Activated CD8-positive, alpha-beta memory T cell treated with anti-CD3 and anti-CD28 coated beads for 48 hours (primary cell): ENCODE data around the gene IMMT.
A peak's percentile ranks its signal among the peaks of the same experiment; 100 is the strongest.
"Not testable (repeated sequence)": the region's sequence is repeated elsewhere in the genome, so short reads cannot be mapped to it uniquely, and the experiment has no call there.

Experiments used
- DNase-seq, 3 experiments: peaks; one replicate each; pipeline ENCODE4 v3.0.0-alpha.2; 2020; ENCODE audit warnings: low read depth in 2 of 3, low spot score in 2 of 3

The IMMT gene

GRCh38 chr2:86195055-86195807 is at the start of gene IMMT:
Gene IMMT, minus strand, starts transcription at chr2:86195462. Its CDS starts 80 bp downstream, at chr2:86195382.
- peak; percentile 74 to 93 (median 84) for DNase-seq

GRCh38 chr2:86244781-86245180 is 49.5 kb upstream of the IMMT start:
- DNase-seq: not testable (repeated sequence)

DNA sequence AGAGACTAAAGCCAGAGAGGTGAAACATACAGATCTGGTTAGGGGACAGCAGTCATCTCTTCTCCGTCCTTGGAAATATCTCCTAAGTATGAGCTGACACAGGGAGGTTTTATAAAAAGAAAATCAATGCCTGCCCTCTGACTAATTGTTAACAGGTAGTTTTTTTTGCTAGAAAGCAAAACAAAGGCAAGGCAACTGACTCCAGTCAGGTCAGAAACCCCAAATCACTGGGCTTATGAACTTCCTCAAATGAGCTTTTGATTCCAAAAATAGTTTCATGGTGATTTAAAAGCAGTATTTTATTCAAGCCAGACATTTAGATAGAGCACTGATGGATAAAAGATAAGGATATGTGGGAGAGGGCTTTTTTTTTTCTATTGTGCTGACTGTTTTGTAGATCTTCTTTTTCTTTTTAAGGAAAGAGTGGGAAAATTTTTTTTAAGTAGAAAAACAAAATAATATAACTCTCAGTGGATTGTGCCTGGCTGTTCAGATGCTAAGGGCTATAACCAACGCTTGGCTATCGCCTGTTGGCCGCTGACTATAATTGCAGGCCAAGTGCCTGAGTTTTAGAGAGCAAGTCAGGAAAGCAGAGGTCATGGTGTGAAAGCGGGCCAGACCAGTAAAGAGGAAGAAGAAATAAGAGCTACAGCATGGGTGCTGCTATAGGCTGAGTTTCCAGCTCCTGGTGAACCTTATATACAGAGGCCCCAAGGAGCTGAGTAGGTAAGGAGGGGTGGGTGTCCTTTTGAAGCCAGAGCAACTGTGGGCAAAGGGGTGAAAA is 48.9 kb upstream of the IMMT start:
- no peak for DNase-seq

- DNase-seq: no peak
Observed at GRCh38 chr2:86243272-86243671, 48.0 kb upstream of the IMMT start.

GRCh38 chr2:86241611-86242010 is 46.3 kb upstream of the IMMT start:
- no peak for DNase-seq

DNA sequence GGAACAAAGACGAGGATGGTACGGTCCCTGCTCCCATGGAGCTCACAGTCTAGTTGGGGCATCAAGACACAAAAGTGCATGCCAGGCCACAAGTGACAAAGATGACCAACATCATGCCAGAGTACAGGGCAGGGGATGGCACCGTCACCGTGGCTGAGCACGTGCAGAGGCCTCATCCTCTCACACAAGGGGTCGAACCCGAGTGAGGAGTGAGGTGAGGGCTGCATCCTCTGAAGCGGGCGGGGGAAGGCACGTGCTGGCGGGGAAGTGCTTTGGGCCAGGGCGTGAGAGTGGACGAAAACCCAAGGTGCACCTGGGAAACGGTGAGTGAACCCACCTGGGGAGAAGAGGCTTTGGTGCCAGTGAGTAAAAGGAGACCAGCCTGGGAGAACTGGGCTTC is 45.0 kb upstream of the IMMT start:
- no peak for DNase-seq

DNA sequence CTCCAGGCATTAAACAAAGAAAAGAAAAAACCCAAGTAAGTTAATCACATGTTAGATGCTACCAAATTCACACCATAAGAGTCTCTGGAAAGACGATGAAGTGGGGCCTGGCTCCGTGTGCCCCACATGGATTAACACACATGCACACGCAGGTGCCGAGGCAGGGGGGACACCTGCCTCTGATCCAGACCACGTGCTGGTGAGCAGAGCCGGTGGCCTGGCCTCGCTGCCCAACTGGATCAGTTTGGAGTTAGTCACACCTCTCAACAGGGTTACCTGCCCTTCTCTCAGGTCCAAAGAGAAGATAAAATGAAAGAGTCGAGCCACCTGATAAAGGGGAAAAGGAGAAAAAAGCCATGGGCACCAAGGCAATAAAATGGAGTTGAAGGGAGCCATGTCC is 44.5 kb upstream of the IMMT start:
- DNase-seq: no peak

- no peak for DNase-seq
Observed at GRCh38 chr2:86239326-86239725, 44.1 kb upstream of the IMMT start.

GRCh38 chr2:86238354-86238753 is 43.1 kb upstream of the IMMT start:
- no peak for DNase-seq

DNA sequence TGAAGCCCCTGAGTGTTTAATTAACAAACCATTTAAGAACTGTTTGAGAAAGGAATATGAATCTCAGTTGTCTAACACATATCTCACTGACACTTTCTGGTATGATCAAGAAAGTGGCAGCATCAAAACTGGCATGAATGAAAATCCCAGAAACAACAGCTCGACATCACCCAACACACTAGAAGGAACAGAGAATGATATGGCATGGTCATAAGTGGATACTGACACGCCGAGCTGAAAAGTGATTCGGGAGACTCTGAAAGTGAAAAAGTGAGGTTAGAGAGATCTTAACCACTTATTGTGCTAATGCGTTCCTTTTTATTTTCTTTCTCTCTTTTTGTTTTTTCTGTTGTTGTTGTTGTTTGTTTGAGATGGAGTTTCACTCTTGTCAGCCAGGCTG is 41.9 kb upstream of the IMMT start:
- no peak for DNase-seq

GRCh38 chr2:86235196-86235980 is 40.1 kb upstream of the IMMT start:
- no peak for DNase-seq

DNA sequence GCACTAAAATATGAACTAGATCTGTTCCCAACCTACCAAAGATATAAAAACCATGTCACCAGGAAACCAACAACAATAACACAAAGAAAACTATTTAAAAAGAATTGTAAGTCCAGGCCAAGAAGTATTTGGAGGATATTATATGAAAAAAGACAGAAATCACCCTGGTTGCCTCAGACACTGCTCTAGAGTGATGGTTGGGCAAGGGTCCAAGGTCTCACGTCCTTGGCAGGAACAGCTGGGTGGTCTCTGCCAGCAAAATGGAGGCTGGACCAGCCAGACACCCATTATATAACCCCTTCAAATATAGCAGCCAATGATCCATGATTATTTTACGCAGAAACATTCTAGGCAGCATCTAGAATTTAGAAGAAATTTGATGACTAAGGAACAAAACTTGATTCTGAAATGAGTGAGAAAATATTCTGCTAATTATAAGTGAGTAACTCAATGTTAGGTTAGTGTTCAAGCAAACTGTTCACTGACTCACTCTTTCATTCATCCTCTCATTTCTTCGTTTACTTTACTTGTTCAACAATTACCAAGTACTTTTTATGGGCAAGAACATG is 39.4 kb upstream of the IMMT start:
- DNase-seq: no peak

DNA sequence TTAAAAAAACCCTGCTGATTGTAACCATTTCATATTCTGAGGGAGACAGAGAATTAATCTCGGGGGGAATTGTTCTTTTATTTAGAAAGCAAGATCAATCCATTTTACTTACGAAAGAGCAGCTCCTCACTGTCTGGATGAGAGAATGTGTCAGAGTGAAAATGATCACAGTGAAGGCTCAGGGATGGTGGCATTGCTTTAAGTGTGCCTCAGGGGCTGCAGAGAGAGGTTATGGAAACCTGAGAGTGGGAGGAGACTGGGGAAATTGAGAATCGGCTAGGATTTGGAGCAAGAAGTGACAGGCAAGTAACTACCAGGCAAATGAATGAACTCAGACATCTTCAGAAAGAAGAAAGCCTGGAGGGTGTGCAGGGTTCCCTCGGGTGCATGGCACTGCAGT is 38.2 kb upstream of the IMMT start:
- no peak for DNase-seq

GRCh38 chr2:86232910-86233309 is 37.6 kb upstream of the IMMT start:
- no peak for DNase-seq

- no peak for DNase-seq
Observed at GRCh38 chr2:86232373-86232784, 37.1 kb upstream of the IMMT start.

DNA sequence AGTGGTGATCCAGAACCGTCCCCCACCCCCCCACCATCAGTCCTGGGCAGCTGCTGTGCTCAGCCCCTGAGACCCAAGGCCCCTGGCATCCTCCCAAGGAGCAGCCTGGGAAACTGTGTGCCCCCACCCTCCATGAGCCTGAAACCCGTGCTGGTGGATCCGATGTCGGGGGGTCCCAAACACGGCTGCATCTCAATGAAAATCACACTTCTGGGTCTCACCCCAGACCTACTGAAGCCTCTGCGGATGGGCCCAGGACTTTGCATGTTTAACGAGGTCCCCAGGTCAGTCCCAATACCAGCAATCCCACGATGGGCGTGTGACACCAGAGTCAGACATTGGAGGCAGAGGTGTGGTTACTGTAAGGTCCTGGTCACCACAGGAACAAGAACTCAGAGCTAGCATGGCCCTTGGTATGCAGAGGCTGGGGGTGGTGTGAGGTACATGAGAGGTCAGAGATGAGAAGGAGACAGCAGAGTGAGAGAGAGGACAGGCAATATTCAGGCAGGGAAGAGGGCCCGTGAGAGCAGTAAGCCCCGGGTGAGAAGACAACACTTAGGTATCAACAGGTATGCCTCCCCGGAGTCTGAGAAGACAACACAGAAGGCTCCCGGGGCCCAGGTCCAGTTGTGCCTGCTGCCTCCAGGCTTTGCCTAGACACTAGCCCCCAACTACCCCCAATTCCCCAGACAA is 36.6 kb upstream of the IMMT start:
- no peak for DNase-seq

GRCh38 chr2:86230961-86231360 is 35.7 kb upstream of the IMMT start:
- no peak for DNase-seq

DNA sequence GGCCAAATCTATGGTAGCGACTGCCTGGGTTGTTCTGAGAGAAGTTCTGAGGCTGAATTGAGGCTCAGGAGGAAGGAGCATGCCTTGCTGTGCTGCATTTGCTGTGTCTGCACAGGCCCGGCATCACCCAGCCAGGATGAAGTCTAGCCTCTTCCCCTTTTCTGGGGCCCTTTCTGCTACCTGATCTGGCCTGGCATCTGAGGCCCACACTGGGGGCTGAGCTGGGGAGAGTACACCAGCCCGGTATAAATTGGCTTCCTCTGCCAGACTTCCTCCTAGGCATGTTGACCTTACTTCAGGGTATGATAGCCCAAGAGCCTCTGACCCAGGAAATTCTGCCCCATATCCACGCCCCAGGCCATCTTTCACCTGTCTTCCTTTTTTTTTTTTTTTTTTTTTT is 34.0 kb upstream of the IMMT start:
- no peak for DNase-seq

GRCh38 chr2:86228574-86228973 is 33.3 kb upstream of the IMMT start:
- not testable (repeated sequence) for DNase-seq

GRCh38 chr2:86227685-86228084 is 32.4 kb upstream of the IMMT start:
- no peak for DNase-seq
